Activated T-cell treated with anti-CD3 and anti-CD28 coated beads, Interleukin-2, amount 50 U/mL, for 4 hours (primary cell): ENCODE data around the gene OPN1MW2. TPM values are rescaled to one million over a fixed set of nuclear protein-coding genes. Genes with fewer than 3 reads are reported as not detected.
"Not testable (repeated sequence)": the region's sequence is repeated elsewhere in the genome, so short reads cannot be mapped to it uniquely, and the experiment has no call there.

Experiments used
- ATAC-seq, 2 donors: fragments of 200-7000 bp; cut with Tn5 transposase; one replicate each; pipeline ENCODE4 v1.10.0; 2021
- DNase-seq: peaks from one replicate; pipeline ENCODE4 v3.0.0-alpha.2; 2020
- H3K27me3 Mint-ChIP-seq: one replicate; pipeline ENCODE4 v1.8.0; 2021; ENCODE audit warnings: low read depth, mixed read lengths
- H3K36me3 Mint-ChIP-seq: one replicate; pipeline ENCODE4 v1.8.0; 2022; ENCODE audit warnings: mixed read lengths; ENCODE audit not compliant: insufficient read depth
- H3K4me1 Mint-ChIP-seq: one replicate; pipeline ENCODE4 v1.8.0; 2021; ENCODE audit warnings: low read depth, mixed read lengths
- H3K4me3 Mint-ChIP-seq: one replicate; pipeline ENCODE4 v1.8.0; 2021; ENCODE audit warnings: mild to moderate bottlenecking, moderate library complexity, mixed read lengths
- H3K9me3 Mint-ChIP-seq: one replicate; pipeline ENCODE4 v1.8.0; 2021; ENCODE audit warnings: mixed read lengths
- total RNA-seq, 3 donors: library from RNA; stranded (reverse); gene quantifications; one replicate each; pipeline ENCODE4 v1.2.1, GENCODE V29; 2021

The OPN1MW2 gene
- not detected for total RNA-seq

GRCh38 chrX:154219456-154219855, at the start of gene OPN1MW2:
TSS of gene OPN1MW2 (plus strand) at chrX:154219756. CDS start at chrX:154219816, 60 bp downstream.
- not testable (repeated sequence) for DNase-seq, H3K4me1 Mint-ChIP-seq, ATAC-seq, H3K27me3 Mint-ChIP-seq, H3K4me3 Mint-ChIP-seq, H3K9me3 Mint-ChIP-seq, H3K36me3 Mint-ChIP-seq

GRCh38 chrX:154172535-154172943, 47.0 kb upstream of the OPN1MW2 start:
- H3K9me3 Mint-ChIP-seq, H3K36me3 Mint-ChIP-seq, H3K4me1 Mint-ChIP-seq, DNase-seq, H3K27me3 Mint-ChIP-seq, H3K4me3 Mint-ChIP-seq: not testable (repeated sequence)
- ATAC-seq: peak; percentile 97 to 99

- not testable (repeated sequence) for H3K4me3 Mint-ChIP-seq, ATAC-seq, H3K9me3 Mint-ChIP-seq, DNase-seq, H3K27me3 Mint-ChIP-seq, H3K36me3 Mint-ChIP-seq, H3K4me1 Mint-ChIP-seq
Observed at GRCh38 chrX:154174356-154174755, 45.2 kb upstream of the OPN1MW2 start.

- not testable (repeated sequence) for H3K4me3 Mint-ChIP-seq, H3K4me1 Mint-ChIP-seq, ATAC-seq, H3K36me3 Mint-ChIP-seq, DNase-seq, H3K27me3 Mint-ChIP-seq, H3K9me3 Mint-ChIP-seq
Observed at GRCh38 chrX:154182296-154182695, 37.3 kb upstream of the OPN1MW2 start, which contains the start of gene OPN1MW. TSS of gene OPN1MW (plus strand) at chrX:154182596. CDS start at chrX:154182678, 82 bp downstream.

GRCh38 chrX:154183794-154184193, 35.8 kb upstream of the OPN1MW2 start:
- not testable (repeated sequence) for H3K27me3 Mint-ChIP-seq, H3K9me3 Mint-ChIP-seq, H3K36me3 Mint-ChIP-seq, DNase-seq, H3K4me1 Mint-ChIP-seq, H3K4me3 Mint-ChIP-seq, ATAC-seq

- H3K27me3 Mint-ChIP-seq, H3K36me3 Mint-ChIP-seq: not testable (repeated sequence)
Observed at GRCh38 chrX:154192846-154193245, 26.7 kb upstream of the OPN1MW2 start.

GRCh38 chrX:154194316-154194715, 25.2 kb upstream of the OPN1MW2 start:
- not testable (repeated sequence) for DNase-seq, H3K9me3 Mint-ChIP-seq, ATAC-seq, H3K4me3 Mint-ChIP-seq, H3K27me3 Mint-ChIP-seq, H3K4me1 Mint-ChIP-seq, H3K36me3 Mint-ChIP-seq

More at GRCh38 chrX:154192846-154193245, 26.7 kb upstream of the OPN1MW2 start:
- not testable (repeated sequence) for H3K9me3 Mint-ChIP-seq, ATAC-seq, H3K4me1 Mint-ChIP-seq, DNase-seq, H3K4me3 Mint-ChIP-seq

GRCh38 chrX:154196466-154196865, 23.1 kb upstream of the OPN1MW2 start:
- ATAC-seq, H3K27me3 Mint-ChIP-seq, DNase-seq, H3K36me3 Mint-ChIP-seq, H3K9me3 Mint-ChIP-seq, H3K4me3 Mint-ChIP-seq, H3K4me1 Mint-ChIP-seq: not testable (repeated sequence)

- not testable (repeated sequence) for DNase-seq, H3K9me3 Mint-ChIP-seq, H3K27me3 Mint-ChIP-seq, H3K36me3 Mint-ChIP-seq, H3K4me1 Mint-ChIP-seq, H3K4me3 Mint-ChIP-seq
- peak; percentile 97 for ATAC-seq
Observed at GRCh38 chrX:154209670-154210418, 9.7 kb upstream of the OPN1MW2 start.

GRCh38 chrX:154211057-154211456, 8.5 kb upstream of the OPN1MW2 start:
- H3K9me3 Mint-ChIP-seq, ATAC-seq, DNase-seq, H3K4me3 Mint-ChIP-seq, H3K27me3 Mint-ChIP-seq, H3K4me1 Mint-ChIP-seq, H3K36me3 Mint-ChIP-seq: not testable (repeated sequence)

GRCh38 chrX:154211499-154211898, 8.1 kb upstream of the OPN1MW2 start:
- H3K4me1 Mint-ChIP-seq, H3K4me3 Mint-ChIP-seq, H3K27me3 Mint-ChIP-seq, ATAC-seq, DNase-seq, H3K36me3 Mint-ChIP-seq, H3K9me3 Mint-ChIP-seq: not testable (repeated sequence)

GRCh38 chrX:154225292-154225691, 5.7 kb downstream of the OPN1MW2 start:
- DNase-seq, H3K9me3 Mint-ChIP-seq, H3K4me3 Mint-ChIP-seq, H3K4me1 Mint-ChIP-seq, ATAC-seq, H3K36me3 Mint-ChIP-seq, H3K27me3 Mint-ChIP-seq: not testable (repeated sequence)

GRCh38 chrX:154226706-154227105, 7.2 kb downstream of the OPN1MW2 start:
- H3K4me1 Mint-ChIP-seq, DNase-seq, H3K27me3 Mint-ChIP-seq, ATAC-seq, H3K4me3 Mint-ChIP-seq, H3K9me3 Mint-ChIP-seq, H3K36me3 Mint-ChIP-seq: not testable (repeated sequence)

GRCh38 chrX:154231443-154231842, 11.9 kb downstream of the OPN1MW2 start:
- H3K4me1 Mint-ChIP-seq, H3K4me3 Mint-ChIP-seq, H3K9me3 Mint-ChIP-seq, DNase-seq, ATAC-seq, H3K27me3 Mint-ChIP-seq, H3K36me3 Mint-ChIP-seq: not testable (repeated sequence)

- not testable (repeated sequence) for DNase-seq, H3K9me3 Mint-ChIP-seq, H3K27me3 Mint-ChIP-seq, H3K4me1 Mint-ChIP-seq, ATAC-seq, H3K36me3 Mint-ChIP-seq, H3K4me3 Mint-ChIP-seq
Observed at GRCh38 chrX:154233620-154234019, 14.1 kb downstream of the OPN1MW2 start.
